CD1c-positive myeloid dendritic cell (primary cell): ENCODE results near the gene COL6A2.
"Not testable (repeated sequence)": the region's sequence is repeated elsewhere in the genome, so short reads cannot be mapped to it uniquely, and the experiment has no call there.

Source experiments
- DNase-seq: peaks from one replicate; pipeline ENCODE4 v3.0.0-alpha.2; 2016; ENCODE audit errors: extremely low spot score

Gene COL6A2

DNA sequence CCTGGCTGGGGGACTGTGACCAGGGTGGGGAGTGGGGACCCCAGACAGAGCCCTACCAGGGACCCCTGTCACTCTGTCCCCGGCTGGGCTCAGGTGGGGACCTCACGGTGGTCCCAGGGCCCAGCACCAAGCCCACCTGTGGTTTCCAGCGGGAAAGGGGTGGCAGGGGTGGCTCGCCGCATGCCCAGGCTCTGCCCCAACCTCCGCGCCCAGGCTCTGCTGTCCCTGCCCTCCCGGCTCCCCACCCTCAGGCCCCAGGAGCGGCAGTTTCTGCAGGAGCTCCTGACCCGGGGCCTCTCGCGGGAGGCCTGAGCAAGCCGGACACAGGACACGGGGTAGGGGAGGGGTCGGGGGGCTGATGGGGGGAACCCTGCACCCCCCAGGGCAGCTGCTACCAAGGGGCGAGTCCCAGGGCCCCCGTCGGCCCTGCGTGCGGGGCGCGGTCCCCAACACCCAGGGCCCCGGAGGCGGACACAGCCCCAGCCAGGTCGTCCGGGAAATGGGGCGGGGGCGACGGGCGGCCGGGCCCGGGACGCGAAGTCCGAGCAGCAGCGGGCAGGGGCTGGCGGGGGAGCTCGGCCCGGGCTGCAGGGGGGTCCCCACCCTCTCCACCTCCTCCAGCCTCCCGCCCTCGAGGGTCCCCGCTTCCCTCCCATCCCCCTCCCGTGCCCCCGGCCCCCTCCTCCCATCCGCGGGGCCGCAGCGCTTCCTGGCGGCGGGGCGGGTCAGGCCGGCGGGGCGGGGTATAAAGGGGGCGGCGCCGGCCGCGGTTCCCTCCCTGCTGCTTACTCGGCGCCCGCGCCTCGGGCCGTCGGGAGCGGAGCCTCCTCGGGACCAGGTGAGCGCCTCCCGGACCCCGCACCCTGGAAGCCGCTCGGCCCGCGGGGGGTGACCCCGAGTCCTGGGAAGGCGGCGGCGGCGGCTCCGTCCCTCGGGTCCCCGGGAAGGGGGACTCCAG, at the start of gene COL6A2:
COL6A2 (plus strand) TSS at position 777 of the 958 bp plus-strand sequence.
- peak; percentile 12 for DNase-seq

DNA sequence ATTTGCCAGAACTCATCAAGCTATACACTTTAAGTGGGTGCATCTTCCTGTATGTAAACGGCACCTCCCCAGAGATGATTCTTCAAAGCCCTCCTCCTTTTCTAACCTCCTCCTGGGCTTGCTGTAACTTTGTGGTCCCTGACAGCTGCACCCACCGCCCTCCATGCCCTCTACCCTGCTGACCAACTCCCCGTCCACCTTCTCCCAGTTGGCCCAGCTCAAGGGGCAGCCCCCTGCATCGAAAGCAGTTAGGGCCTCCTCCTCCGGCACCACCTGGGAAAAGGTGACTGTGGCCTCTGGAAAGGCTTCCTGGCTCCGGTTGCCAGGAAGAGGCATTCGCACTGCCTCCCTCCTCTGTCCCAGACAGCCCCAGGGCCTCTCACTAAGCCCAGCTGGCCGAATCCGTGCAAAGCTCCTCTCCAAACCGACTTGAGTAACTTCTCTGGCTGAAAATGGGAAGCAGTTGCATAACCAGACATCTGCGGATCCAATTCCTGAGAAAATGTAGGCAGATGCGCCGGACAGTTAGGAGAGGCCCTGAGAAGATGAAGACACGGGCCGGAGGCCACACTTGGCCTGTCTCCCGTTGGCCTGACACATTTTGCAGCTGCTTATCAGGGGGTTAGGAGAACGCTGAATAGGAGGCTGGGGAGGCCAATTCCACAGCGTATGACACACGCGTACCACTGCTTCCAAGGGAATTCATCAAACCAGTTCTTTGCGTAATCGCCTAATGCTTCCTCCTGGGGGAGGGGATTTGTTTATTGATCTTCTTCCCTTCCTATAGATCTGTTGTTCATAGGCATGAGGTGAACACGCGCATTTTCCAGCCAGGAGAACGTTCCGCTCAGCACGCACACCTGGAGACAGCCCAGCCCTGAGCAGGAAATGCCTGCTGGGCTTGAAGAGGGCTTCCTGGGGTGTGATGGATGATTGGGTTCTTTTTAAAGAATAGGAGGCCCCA, 48.7 kb upstream of the COL6A2 start:
- no peak for DNase-seq

GRCh38 chr21:46049890-46050667, 47.8 kb upstream of the COL6A2 start:
- no peak for DNase-seq

DNA sequence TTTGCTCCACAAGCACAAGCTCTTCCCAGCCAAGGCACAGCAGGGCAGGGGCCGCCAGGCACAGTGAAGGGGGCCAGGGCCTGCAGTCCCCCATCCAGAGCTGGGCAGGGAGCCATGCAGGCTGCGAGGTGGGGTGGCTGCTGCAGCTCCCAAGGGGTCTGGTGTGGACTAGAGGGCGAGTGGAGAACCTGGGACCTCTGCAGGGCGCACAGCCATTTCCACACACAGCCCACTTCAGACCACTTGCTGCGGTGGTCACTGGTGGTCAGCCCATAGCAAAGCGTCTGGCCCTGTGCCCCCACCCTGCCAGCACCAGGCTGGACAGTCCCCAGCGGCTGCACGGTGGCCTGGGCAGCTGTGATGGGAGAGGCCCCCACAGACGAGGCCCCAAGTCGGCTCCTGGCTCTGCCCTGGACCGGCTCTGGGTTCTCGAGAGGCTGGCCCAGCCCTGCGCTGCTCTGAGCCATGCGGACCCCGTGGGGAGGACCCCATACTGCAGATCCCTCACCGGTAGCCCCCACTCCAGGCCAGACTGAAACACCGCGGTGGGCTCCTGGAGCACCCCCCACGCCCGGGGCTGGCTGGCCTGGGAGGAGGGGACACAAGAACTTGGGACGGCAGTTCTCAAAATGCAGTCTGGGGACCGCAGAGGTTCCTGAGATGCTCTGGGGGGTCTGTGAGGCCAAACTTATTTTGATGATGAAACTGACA, 47.1 kb upstream of the COL6A2 start:
- DNase-seq: no peak

- no peak for DNase-seq
Observed at GRCh38 chr21:46051379-46051770, 46.5 kb upstream of the COL6A2 start.

- DNase-seq: no peak
Observed at GRCh38 chr21:46051821-46052675, 45.9 kb upstream of the COL6A2 start.

- DNase-seq: no peak
Observed at GRCh38 chr21:46052703-46053651, 44.9 kb upstream of the COL6A2 start.

GRCh38 chr21:46054031-46054430, 43.9 kb upstream of the COL6A2 start:
- DNase-seq: no peak

DNA sequence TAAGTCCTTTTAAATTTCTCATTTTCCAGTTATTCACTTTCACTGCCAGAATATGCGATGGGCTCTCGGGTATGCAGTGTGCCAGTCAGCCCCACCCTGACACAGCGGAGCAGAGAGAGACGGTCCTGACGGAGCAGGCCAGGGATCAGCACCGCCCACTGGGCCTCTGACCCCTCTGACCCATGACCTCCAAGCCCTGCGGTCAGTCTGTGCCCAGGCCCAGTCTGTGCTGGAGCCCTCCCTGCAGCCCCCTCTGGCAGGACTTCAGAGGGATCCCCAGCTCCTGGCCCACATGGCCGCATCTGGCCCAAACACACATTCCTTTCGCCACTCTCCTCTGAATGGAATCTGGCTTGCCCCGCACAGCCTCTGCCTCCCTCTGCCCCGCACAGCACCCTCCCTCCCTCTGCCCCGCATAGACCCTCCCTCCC, 43.4 kb upstream of the COL6A2 start:
- DNase-seq: no peak

DNA sequence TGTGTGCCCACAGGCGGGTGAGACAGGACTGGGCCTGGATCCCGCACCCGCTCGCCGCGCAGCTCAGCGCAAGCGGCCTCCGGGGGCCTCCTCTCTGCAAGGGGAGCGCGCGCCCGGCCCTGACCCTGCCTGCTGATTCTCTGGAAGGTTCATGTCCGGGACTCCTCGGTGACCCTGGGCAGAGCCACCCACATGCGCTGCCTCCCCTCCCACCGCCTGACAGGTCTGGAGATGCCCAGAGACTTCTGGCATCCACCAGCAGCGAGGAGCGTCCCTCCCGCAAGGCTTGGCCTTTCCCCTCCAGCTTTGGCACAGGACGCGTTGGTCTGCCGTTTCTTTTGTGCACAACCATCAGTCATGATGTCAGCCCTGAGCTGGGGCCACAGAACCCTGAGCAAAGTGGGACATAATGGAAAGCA, 42.0 kb upstream of the COL6A2 start:
- DNase-seq: no peak

GRCh38 chr21:46056450-46056903, 41.4 kb upstream of the COL6A2 start:
- no peak for DNase-seq

DNA sequence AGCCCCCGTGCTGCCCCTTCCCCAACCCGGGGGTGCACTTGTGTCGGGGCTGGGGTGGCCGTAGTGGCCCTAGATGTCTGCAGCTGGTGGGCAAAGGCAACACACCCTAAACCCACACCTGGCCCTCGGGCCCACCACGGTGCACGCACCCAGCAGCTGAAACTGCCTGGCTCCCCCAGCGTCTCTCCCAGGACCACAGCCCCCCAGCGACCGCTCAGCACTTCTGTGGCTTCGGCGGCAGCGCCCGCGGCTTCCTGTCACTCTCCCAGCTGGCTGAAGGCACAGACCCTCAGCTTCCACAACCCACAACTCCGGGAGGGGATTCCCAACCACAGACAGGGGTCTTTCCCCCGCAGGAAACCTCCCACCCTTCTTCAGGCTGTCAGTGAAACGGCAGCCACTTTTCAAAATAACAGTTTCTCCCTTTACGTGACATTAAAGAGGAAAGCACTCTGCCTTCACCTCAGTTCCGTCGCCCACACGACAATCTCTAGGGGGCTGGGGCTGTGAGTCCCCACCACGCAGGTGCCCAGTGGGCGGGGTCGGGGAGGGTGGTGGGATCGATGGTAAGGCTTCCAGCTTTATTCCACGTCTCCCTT, 40.7 kb upstream of the COL6A2 start:
- no peak for DNase-seq

GRCh38 chr21:46057710-46058241, 40.1 kb upstream of the COL6A2 start:
- DNase-seq: no peak

DNA sequence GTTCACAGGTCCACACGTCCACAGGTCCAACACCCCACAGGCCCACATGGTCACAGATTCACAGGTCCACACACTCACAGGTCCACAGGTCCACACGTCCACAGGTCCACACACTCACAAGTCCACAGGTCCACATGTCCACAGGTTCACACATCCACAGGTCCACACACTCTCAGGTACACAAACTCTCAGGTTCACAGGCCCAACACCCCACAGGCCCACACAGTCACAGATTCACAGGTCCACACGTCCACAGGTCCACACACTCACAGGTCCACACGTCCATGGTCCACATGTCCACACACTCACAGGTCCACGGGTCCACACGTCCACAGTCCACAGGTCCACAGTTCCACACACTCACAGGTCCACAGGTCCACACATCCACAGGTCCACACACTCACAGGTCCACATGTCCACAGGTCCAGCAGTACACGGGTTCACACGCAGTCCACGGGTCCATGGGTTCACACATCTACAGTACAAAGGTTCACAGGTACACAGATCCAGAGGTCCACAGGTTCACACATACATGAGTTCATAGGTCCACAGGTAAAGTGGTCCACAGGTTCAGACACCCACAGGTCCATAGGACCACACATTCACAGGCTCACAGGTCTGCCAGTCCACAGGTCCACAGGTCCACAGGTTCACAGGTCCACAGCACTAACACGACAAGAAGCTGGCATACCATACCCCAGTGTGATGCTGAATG, 39.3 kb upstream of the COL6A2 start:
- DNase-seq: no peak

GRCh38 chr21:46059195-46059594, 38.7 kb upstream of the COL6A2 start:
- DNase-seq: no peak

- not testable (repeated sequence) for DNase-seq
Observed at GRCh38 chr21:46059711-46060455, 38.0 kb upstream of the COL6A2 start.
